ENCODE results near the gene CHAF1A. TPM values are rescaled to one million over a fixed set of nuclear protein-coding genes. Genes with fewer than 3 reads are reported as not detected.
A peak's percentile ranks its signal among the peaks of the same experiment; 100 is the strongest.

CHAF1A gene
- polyA plus RNA-seq, 1 donor = 33.5 TPM

GRCh38 chr19:4401769-4402170 is 670 bp upstream of the CHAF1A start:
- DNase-seq = no peak

GRCh38 chr19:4403005-4403761 is 743 bp downstream of the CHAF1A start:
- DNase-seq = no peak

- DNase-seq = no peak
Measured at GRCh38 chr19:4405977-4406376, 3.5 kb downstream of the CHAF1A start.

GRCh38 chr19:4406626-4407025 is 4.2 kb downstream of the CHAF1A start:
- DNase-seq = no peak

GRCh38 chr19:4409123-4409933 is 6.9 kb downstream of the CHAF1A start:
- DNase-seq = no peak

- no peak for DNase-seq
Measured at GRCh38 chr19:4413588-4413987, 11.1 kb downstream of the CHAF1A start.

GRCh38 chr19:4414144-4414799 is 11.8 kb downstream of the CHAF1A start:
- no peak for DNase-seq

GRCh38 chr19:4414800-4415321 is 12.4 kb downstream of the CHAF1A start:
- DNase-seq = no peak

- DNase-seq = no peak
Measured at GRCh38 chr19:4415352-4415751, 12.9 kb downstream of the CHAF1A start.

GRCh38 chr19:4416268-4416667 is 13.8 kb downstream of the CHAF1A start:
- DNase-seq = no peak

- DNase-seq = no peak
Measured at GRCh38 chr19:4423416-4424126, 21.1 kb downstream of the CHAF1A start.

GRCh38 chr19:4425537-4425936 is 23.1 kb downstream of the CHAF1A start:
- no peak for DNase-seq

GRCh38 chr19:4428326-4428975 is 26.0 kb downstream of the CHAF1A start:
- no peak for DNase-seq

GRCh38 chr19:4429256-4429655 is 26.8 kb downstream of the CHAF1A start:
- DNase-seq = no peak

- peak; percentile 56 for DNase-seq
Measured at GRCh38 chr19:4429771-4430171, 27.3 kb downstream of the CHAF1A start.

- no peak for DNase-seq
Measured at GRCh38 chr19:4430760-4431159, 28.3 kb downstream of the CHAF1A start.

- no peak for DNase-seq
Measured at GRCh38 chr19:4431296-4431695, 28.9 kb downstream of the CHAF1A start.

- no peak for DNase-seq
Measured at GRCh38 chr19:4431808-4432674, 29.6 kb downstream of the CHAF1A start.

- no peak for DNase-seq
Measured at GRCh38 chr19:4432918-4433506, 30.6 kb downstream of the CHAF1A start.

GRCh38 chr19:4434391-4434790 is 32.0 kb downstream of the CHAF1A start:
- no peak for DNase-seq

Measured in left kidney (tissue), 2 donors.